Natural killer cell treated with Interleukin-12 subunit alpha and Interleukin-12 subunit beta and Interleukin-15 and Interleukin-18, amount 100 ng/mL, for 72 hours (primary cell): ENCODE data around the gene CLIC6. TPM values are rescaled to one million over a fixed set of nuclear protein-coding genes. Genes with fewer than 3 reads are reported as not detected.

Experiments
- ATAC-seq, 2 donors: fragments of 150-1000 bp; cut with Tn5 transposase in 1 of 2; sonication (Bioruptor Pico), chemical (Tn5 transposase) in 1 of 2; 2 replicates each; pipeline ENCODE4 v1.10.0; 2021
- DNase-seq: peaks from one replicate; pipeline ENCODE4 v3.0.0; 2022; ENCODE audit warnings: low spot score
- H3K27ac Mint-ChIP-seq, 2 donors: 1 replicate in 1 of 2; 2 replicates in 1 of 2; pipeline ENCODE4 v1.8.0; 2022; ENCODE audit warnings: mixed read lengths in 2 of 2, mild to moderate bottlenecking in 1 of 2, moderate library complexity in 1 of 2
- H3K27me3 Mint-ChIP-seq, 2 donors: 1 replicate in 1 of 2; 2 replicates in 1 of 2; pipeline ENCODE4 v1.8.0; 2022; ENCODE audit warnings: mixed read lengths in 2 of 2
- H3K36me3 Mint-ChIP-seq: one replicate; pipeline ENCODE4 v1.8.0; 2022; ENCODE audit warnings: mixed read lengths
- H3K4me1 Mint-ChIP-seq, 2 donors: 1 replicate in 1 of 2; 2 replicates in 1 of 2; pipeline ENCODE4 v1.8.0; 2022; ENCODE audit warnings: low read depth in 2 of 2, mixed read lengths in 2 of 2, mild to moderate bottlenecking in 1 of 2
- H3K4me3 Mint-ChIP-seq: one replicate; pipeline ENCODE4 v1.8.0; 2022; ENCODE audit warnings: mixed read lengths
- H3K9me3 Mint-ChIP-seq: 2 replicates; pipeline ENCODE4 v1.8.0; 2022; ENCODE audit warnings: mixed read lengths
- total RNA-seq, 2 donors: library from RNA; stranded (reverse); gene quantifications; one replicate each; pipeline ENCODE4 v1.2.3, GENCODE V29; 2022

The CLIC6 gene
- total RNA-seq, 2 donors from 2014 or later, result 0.45 to 0.50 TPM

GRCh38 chr21:34754690-34755647 is 86.2 kb downstream of the CLIC6 start:
- H3K27me3 Mint-ChIP-seq, result peaks cover 16 to 20% of the 10 kb centered on the region in 2 donors
- no peaks in the 10 kb centered on the region for H3K9me3 Mint-ChIP-seq
- no peaks in the 10 kb centered on the region for H3K36me3 Mint-ChIP-seq
- H3K27ac Mint-ChIP-seq, result no peak overlapping the region
- H3K4me3 Mint-ChIP-seq, result no peak overlapping the region
- H3K4me1 Mint-ChIP-seq, result peaks cover 0 to 5% of the 10 kb centered on the region in 2 donors
- ATAC-seq, result no peak
- no peak for DNase-seq

- ATAC-seq, result no peak
- H3K4me3 Mint-ChIP-seq, result no peak overlapping the region
- no peaks in the 10 kb centered on the region for H3K27me3 Mint-ChIP-seq
- no peak for DNase-seq
- H3K9me3 Mint-ChIP-seq, result peaks cover 3% of the 10 kb centered on the region
- no peak overlapping the region for H3K27ac Mint-ChIP-seq
- H3K36me3 Mint-ChIP-seq, result no peaks in the 10 kb centered on the region
- H3K4me1 Mint-ChIP-seq, result no peaks in the 10 kb centered on the region
Measured at GRCh38 chr21:34761758-34762330, 93.0 kb downstream of the CLIC6 start.

GRCh38 chr21:34762786-34763185 is 94.0 kb downstream of the CLIC6 start:
- peaks cover 3% of the 10 kb centered on the region for H3K9me3 Mint-ChIP-seq
- no peaks in the 10 kb centered on the region for H3K36me3 Mint-ChIP-seq
- DNase-seq (no peak), ATAC-seq (no peak)
- no peak overlapping the region for H3K4me3 Mint-ChIP-seq
- no peaks in the 10 kb centered on the region for H3K27me3 Mint-ChIP-seq
- H3K4me1 Mint-ChIP-seq, result no peaks in the 10 kb centered on the region
- no peak overlapping the region for H3K27ac Mint-ChIP-seq

- H3K4me1 Mint-ChIP-seq, result no peaks in the 10 kb centered on the region
- no peaks in the 10 kb centered on the region for H3K36me3 Mint-ChIP-seq
- DNase-seq (no peak), ATAC-seq (no peak)
- H3K9me3 Mint-ChIP-seq, result peaks cover 3% of the 10 kb centered on the region
- H3K27me3 Mint-ChIP-seq, result no peaks in the 10 kb centered on the region
- H3K4me3 Mint-ChIP-seq, result no peak overlapping the region
- no peak overlapping the region for H3K27ac Mint-ChIP-seq
Measured at GRCh38 chr21:34764715-34765284, 96.0 kb downstream of the CLIC6 start.

- no peaks in the 10 kb centered on the region for H3K27me3 Mint-ChIP-seq
- ATAC-seq, result no peak
- H3K27ac Mint-ChIP-seq, result no peak overlapping the region
- H3K4me3 Mint-ChIP-seq, result no peak overlapping the region
- no peak for DNase-seq
- H3K4me1 Mint-ChIP-seq, result no peaks in the 10 kb centered on the region
- H3K9me3 Mint-ChIP-seq, result peaks cover 3% of the 10 kb centered on the region
- no peaks in the 10 kb centered on the region for H3K36me3 Mint-ChIP-seq
Measured at GRCh38 chr21:34765619-34766018, 96.8 kb downstream of the CLIC6 start.

GRCh38 chr21:34766862-34767261 is 98.1 kb downstream of the CLIC6 start:
- Mint-ChIP-seq H3K4me1 (no peaks in the 10 kb centered on the region), H3K36me3 (no peaks in the 10 kb centered on the region), H3K4me3 (no peak overlapping the region), H3K9me3 (peaks cover 3% of the 10 kb centered on the region), H3K27me3 (no peaks in the 10 kb centered on the region), H3K27ac (no peak overlapping the region)
- ATAC-seq (no peak), DNase-seq (no peak)

Other genes starting within 250 kb of the CLIC6 start
- not detected for gene SMIM34, start 245.0 kb upstream of the CLIC6 start, total RNA-seq
- 1 to 10 TPM; 1.2 to 4.7 TPM for gene KCNE1, start 156.8 kb upstream of the CLIC6 start, total RNA-seq
- gene RCAN1, start 53.9 kb upstream of the CLIC6 start, total RNA-seq, result 10 to 100 TPM; 10.1 to 11.5 TPM